H9 (cell line): Measurements from ENCODE around the gene CIB4. TPM values are rescaled to one million over a fixed set of nuclear protein-coding genes. Genes with fewer than 3 reads are reported as not detected.

ENCODE experiments used
- DNase-seq: peaks from one replicate; pipeline ENCODE4 v3.0.0-alpha.2; 2017
- H2AFZ ChIP-seq: one replicate; pipeline ENCODE4 v1.6.1; 2013; ENCODE audit warnings: mild to moderate bottlenecking, low read length, control low read depth, moderate library complexity
- H2AK5ac ChIP-seq: 2 replicates; pipeline ENCODE4 v1.6.1; 2013; ENCODE audit warnings: low read length, control low read depth, mixed read lengths; ENCODE audit not compliant: insufficient read length
- H2BK120ac ChIP-seq: one replicate; pipeline ENCODE4 v1.6.1; 2013; ENCODE audit warnings: low read depth, mild to moderate bottlenecking, low read length, control low read depth, inconsistent platforms; ENCODE audit not compliant: poor library complexity, severe bottlenecking
- H2BK12ac ChIP-seq: 2 replicates; pipeline ENCODE4 v1.6.1; 2013; ENCODE audit warnings: low read length, control low read depth, mixed read lengths, low read depth; ENCODE audit not compliant: insufficient read length
- H2BK15ac ChIP-seq: 2 replicates; pipeline ENCODE4 v1.6.1; 2013; ENCODE audit warnings: low read depth, low read length, control low read depth
- H2BK20ac ChIP-seq: one replicate; pipeline ENCODE4 v1.6.1; 2013; ENCODE audit warnings: low read depth, mild to moderate bottlenecking, low read length, control low read depth, inconsistent platforms; ENCODE audit not compliant: poor library complexity, severe bottlenecking
- H2BK5ac ChIP-seq: 2 replicates; pipeline ENCODE4 v1.6.1; 2013; ENCODE audit warnings: low read length, control low read depth, mixed read lengths; ENCODE audit not compliant: insufficient read length
- H3K14ac ChIP-seq: 2 replicates; pipeline ENCODE4 v1.6.1; 2013; ENCODE audit warnings: low read length, control low read depth; ENCODE audit not compliant: insufficient read depth
- H3K18ac ChIP-seq: 2 replicates; pipeline ENCODE4 v1.6.1; 2013; ENCODE audit warnings: low read depth, mild to moderate bottlenecking, mixed read lengths, low read length, control low read depth; ENCODE audit not compliant: insufficient read length
- H3K23ac ChIP-seq: 2 replicates; pipeline ENCODE4 v1.6.1; 2013; ENCODE audit warnings: low read length, control low read depth, mixed read lengths, low read depth; ENCODE audit not compliant: insufficient read length
- H3K23me2 ChIP-seq: 2 replicates; pipeline ENCODE4 v1.6.1; 2013; ENCODE audit warnings: low read depth, mild to moderate bottlenecking, mixed read lengths, low read length, control low read depth; ENCODE audit not compliant: insufficient read length, poor library complexity, severe bottlenecking
- H3K27ac ChIP-seq: 2 replicates; pipeline ENCODE4 v1.5.1; 2013; ENCODE audit warnings: low read length, control low read depth, mixed read lengths, low read depth; ENCODE audit not compliant: insufficient read length
- H3K27me3 ChIP-seq: 2 replicates; pipeline ENCODE4 v1.6.1; 2013; ENCODE audit warnings: low read length, control low read depth, inconsistent platforms; ENCODE audit not compliant: insufficient read depth
- H3K4ac ChIP-seq: 2 replicates; pipeline ENCODE4 v1.6.1; 2013; ENCODE audit warnings: low read depth, mild to moderate bottlenecking, control low read depth, inconsistent platforms, low read length, moderate library complexity
- H3K4me1 ChIP-seq: 2 replicates; pipeline ENCODE4 v1.6.1; 2013; ENCODE audit warnings: low read length, control low read depth, inconsistent platforms; ENCODE audit not compliant: insufficient read depth
- H3K4me2 ChIP-seq: 2 replicates; pipeline ENCODE4 v1.6.1; 2013; ENCODE audit warnings: low read length, control low read depth, mixed read lengths; ENCODE audit not compliant: insufficient read length, insufficient read depth
- H3K56ac ChIP-seq: 2 replicates; pipeline ENCODE4 v1.6.1; 2013; ENCODE audit warnings: low read depth, mild to moderate bottlenecking, mixed read lengths, low read length, control low read depth; ENCODE audit not compliant: insufficient read length
- H3K79me1 ChIP-seq: 2 replicates; pipeline ENCODE4 v1.6.1; 2013; ENCODE audit warnings: low read depth, mild to moderate bottlenecking, moderate library complexity, low read length, control low read depth, inconsistent platforms; ENCODE audit not compliant: insufficient read depth, poor library complexity, severe bottlenecking
- H3K79me2 ChIP-seq: 2 replicates; pipeline ENCODE4 v1.6.1; 2013; ENCODE audit warnings: low read length, control low read depth, inconsistent platforms; ENCODE audit not compliant: insufficient read depth
- H3K9ac ChIP-seq: 2 replicates; pipeline ENCODE4 v1.6.1; 2013; ENCODE audit warnings: low read length, control low read depth, mixed read lengths; ENCODE audit not compliant: insufficient read length; ENCODE audit errors: extremely low read depth
- H3K9me3 ChIP-seq: one replicate; pipeline ENCODE4 v1.6.1; 2013; ENCODE audit warnings: low read depth, low read length, inconsistent platforms; ENCODE audit not compliant: control insufficient read depth
- H3T11ph ChIP-seq: one replicate; pipeline ENCODE4 v1.6.1; 2013; ENCODE audit warnings: mild to moderate bottlenecking, low read length, control low read depth, inconsistent platforms
- H4K20me1 ChIP-seq: one replicate; pipeline ENCODE4 v1.6.1; 2013; ENCODE audit not compliant: control insufficient read depth, insufficient read length, insufficient read depth
- H4K5ac ChIP-seq: 2 replicates; pipeline ENCODE4 v1.6.1; 2013; ENCODE audit warnings: low read depth, mild to moderate bottlenecking, mixed read lengths, low read length, control low read depth; ENCODE audit not compliant: insufficient read length
- H4K8ac ChIP-seq: replicated peaks from 2 replicates; pipeline ENCODE4 v1.6.1; 2013; ENCODE audit warnings: low read length, control low read depth, mixed read lengths, low read depth; ENCODE audit not compliant: insufficient read length
- H4K91ac ChIP-seq: 2 replicates; pipeline ENCODE4 v1.6.1; 2013; ENCODE audit warnings: low read depth, mild to moderate bottlenecking, moderate library complexity, mixed read lengths, low read length, control low read depth; ENCODE audit not compliant: insufficient read length
- H3K27ac Mint-ChIP-seq, 3 experiments: 2 replicates in 2 of 3; 3 replicates in 1 of 3; pipeline ENCODE4 v1.8.0; 2020 to 2021; ENCODE audit warnings: mixed read lengths in 3 of 3, mild to moderate bottlenecking in 1 of 3, moderate library complexity in 1 of 3
- H3K27me3 Mint-ChIP-seq: 2 replicates; pipeline ENCODE4 v1.8.0; 2021; ENCODE audit warnings: low read depth, mild to moderate bottlenecking, moderate library complexity, mixed read lengths
- H3K36me3 Mint-ChIP-seq, 3 experiments: 2 replicates in 2 of 3; 3 replicates in 1 of 3; pipeline ENCODE4 v1.8.0; 2020 to 2021; ENCODE audit warnings: low read depth in 3 of 3, mixed read lengths in 3 of 3; ENCODE audit not compliant: insufficient read depth in 1 of 3
- H3K4me1 Mint-ChIP-seq, 2 experiments: 2 replicates each; pipeline ENCODE4 v1.8.0; 2020; ENCODE audit warnings: mixed read lengths in 2 of 2
- H3K4me3 Mint-ChIP-seq, 2 experiments: 2 replicates in 1 of 2; 3 replicates in 1 of 2; pipeline ENCODE4 v1.8.0; 2020 to 2021; ENCODE audit warnings: mild to moderate bottlenecking in 2 of 2, mixed read lengths in 2 of 2, moderate library complexity in 1 of 2
- H3K9me3 Mint-ChIP-seq, 2 experiments: 2 replicates in 1 of 2; 3 replicates in 1 of 2; pipeline ENCODE4 v1.8.0; 2020; ENCODE audit warnings: mild to moderate bottlenecking in 2 of 2, mixed read lengths in 2 of 2, moderate library complexity in 1 of 2
- CTCF ChIP-seq: fragments of 200-600 bp; sonication (generic); conservative IDR thresholded peaks from 3 replicates; pipeline ENCODE4 v1.8.0; 2021; ENCODE audit warnings: antibody characterized with exemption, mild to moderate bottlenecking
- WGBS: extraction: QIAGEN DNeasy Blood & Tissue Kit; methylation state at CpG from one replicate; pipeline ENCODE4 v1.1.7; 2013; ENCODE audit warnings: missing lambda C conversion rate, low lambda C conversion rate, mixed read lengths; ENCODE audit not compliant: insufficient read length; ENCODE audit errors: extremely low coverage; 5-methylcytosine and 5-hydroxymethylcytosine counted together
- total RNA-seq: library from RNA; stranded (reverse); gene quantifications from 2 replicates; pipeline ENCODE4 v1.2.1, GENCODE V29; 2021

Gene CIB4
- total RNA-seq, 1 experiment from 2014 or later = not detected

- H3K27me3 ChIP-seq = no peaks in the 10 kb centered on the region
- no peak overlapping the region for H2BK20ac ChIP-seq
- H3K27ac Mint-ChIP-seq = no peak overlapping the region
- no peak overlapping the region for H4K8ac ChIP-seq
- no peak overlapping the region for H2BK120ac ChIP-seq
- no peaks in the 10 kb centered on the region for H3K79me2 ChIP-seq
- H2BK15ac ChIP-seq = no peak overlapping the region
- H3K14ac ChIP-seq = no peak overlapping the region
- H4K5ac ChIP-seq = no peak overlapping the region
- H2AK5ac ChIP-seq = no peak overlapping the region
- H3K9me3 Mint-ChIP-seq = peaks cover 0 to 4% of the 10 kb centered on the region in 2 experiments; a peak in 2 of 5 replicates
- H3K56ac ChIP-seq = no peak overlapping the region
- no peak overlapping the region for H3K9ac ChIP-seq
- peaks cover 70% of the 10 kb centered on the region for H3K27me3 Mint-ChIP-seq
- no peaks in the 10 kb centered on the region for H3K36me3 Mint-ChIP-seq
- no peaks in the 10 kb centered on the region for H3K9me3 ChIP-seq
- H3K4me3 Mint-ChIP-seq = peak overlapping the region in 1 of 2 experiments; percentile 44; a peak in 1 of 5 replicates
- no peak overlapping the region for H3K18ac ChIP-seq
- H3K27ac ChIP-seq = no peak overlapping the region
- H2BK12ac ChIP-seq = no peak overlapping the region
- H4K91ac ChIP-seq = no peak overlapping the region
- DNase-seq = peak; percentile 17
- no peaks in the 10 kb centered on the region for H4K20me1 ChIP-seq
- no peak overlapping the region for H3T11ph ChIP-seq
- no peak overlapping the region for H2BK5ac ChIP-seq
- H3K23me2 ChIP-seq = no peaks in the 10 kb centered on the region
- no peak overlapping the region for H2AFZ ChIP-seq
- no peak overlapping the region for H3K23ac ChIP-seq
- H3K79me1 ChIP-seq = no peaks in the 10 kb centered on the region
- H3K4me1 Mint-ChIP-seq = peaks cover 24 to 38% of the 10 kb centered on the region in 2 experiments
- no peak overlapping the region for H3K4ac ChIP-seq
- H3K4me2 ChIP-seq = no peak overlapping the region
- H3K4me1 ChIP-seq = no peaks in the 10 kb centered on the region; the same call in 1 of the 2 replicates
- WGBS = no CpG with 5 or more reads among the region's 8 CpGs
- no peak for TF ChIP-seq CTCF
These were observed 21.6 kb downstream of the CIB4 start for GRCh38 chr2:26619521-26619951.
